H1 (cell line): ENCODE results near the gene NR2F1-AS1. TPM values are rescaled to one million over a fixed set of nuclear protein-coding genes. Genes with fewer than 3 reads are reported as not detected.
A peak's percentile ranks its signal among the peaks of the same experiment; 100 is the strongest.

Experiments used
- CTCF ChIA-PET: fragments of 300-600 bp; sonication (Branson Sonifier 250); formaldehyde crosslinking; loops from one replicate; lab custom pipeline; 2021; ENCODE audit not compliant: partially characterized antibody; lab: Charles Lee
- POLR2A ChIA-PET: fragments of 300-600 bp; sonication (Branson Sonifier 250); formaldehyde crosslinking; loops from one replicate; lab custom pipeline; 2021; ENCODE audit warnings: inconsistent platforms; ENCODE audit not compliant: partially characterized antibody; lab: Charles Lee
- DNase-seq, 2 experiments: peaks; one replicate each; pipeline versions ENCODE4 v3.0.0 to v3.0.0-alpha.2; 2010 to 2022; ENCODE audit warnings: low spot score in 2 of 2, low read depth in 1 of 2, mixed read lengths in 1 of 2
- FAIRE-seq: peaks from 2 replicates; lab custom pipeline; 2011; peaks lifted over from hg19 to GRCh38; lab: Jason Lieb, UNC
- H2AFZ ChIP-seq: 2 replicates; pipeline ENCODE4 v1.8.1; 2012; ENCODE audit warnings: low read length, inconsistent platforms
- H2AK5ac ChIP-seq: 2 replicates; pipeline ENCODE4 v1.6.1; 2013; ENCODE audit warnings: low read depth, low read length
- H2BK120ac ChIP-seq: replicated peaks from 2 replicates; pipeline ENCODE3; 2013; ENCODE audit warnings: low read depth, low read length, inconsistent platforms
- H2BK12ac ChIP-seq: 2 replicates; pipeline ENCODE4 v1.6.1; 2013; ENCODE audit warnings: low read depth, low read length
- H2BK15ac ChIP-seq: 2 replicates; pipeline ENCODE4 v1.6.1; 2013; ENCODE audit warnings: low read length
- H2BK20ac ChIP-seq: 2 replicates; pipeline ENCODE4 v1.6.1; 2013; ENCODE audit warnings: low read length
- H2BK5ac ChIP-seq: 2 replicates; pipeline ENCODE4 v1.6.1; 2013; ENCODE audit warnings: low read depth, low read length
- H3K14ac ChIP-seq: 2 replicates; pipeline ENCODE4 v1.6.1; 2013; ENCODE audit warnings: inconsistent platforms; ENCODE audit not compliant: insufficient read length
- H3K18ac ChIP-seq: 2 replicates; pipeline ENCODE4 v1.6.1; 2013; ENCODE audit warnings: low read length; ENCODE audit errors: extremely low read depth
- H3K23ac ChIP-seq: 2 replicates; pipeline ENCODE4 v1.6.1; 2013; ENCODE audit warnings: inconsistent platforms; ENCODE audit not compliant: insufficient read length
- H3K23me2 ChIP-seq: 2 replicates; pipeline ENCODE4 v1.6.1; 2013; ENCODE audit warnings: low read depth, low read length
- H3K27ac ChIP-seq: 2 replicates; pipeline ENCODE4 v1.6.1; 2011; ENCODE audit warnings: low read depth, low read length, inconsistent platforms
- H3K27me3 ChIP-seq, 4 experiments: replicated peaks in 1 of 4; 1 replicate in 1 of 4; 2 replicates in 3 of 4; pipeline versions ENCODE4 v1.6.1 to v1.8.1; 2011 to 2013; ENCODE audit warnings: low read length in 3 of 4, mild to moderate bottlenecking in 3 of 4, inconsistent platforms in 2 of 4, mixed read lengths in 2 of 4, moderate library complexity in 1 of 4; ENCODE audit not compliant: control insufficient read depth in 3 of 4, insufficient read depth in 3 of 4; ENCODE audit errors: extremely low read depth in 1 of 4
- H3K36me3 ChIP-seq, 4 experiments: 2 replicates each; pipeline versions ENCODE4 v1.6.1 to v1.8.1; 2011 to 2013; ENCODE audit warnings: mild to moderate bottlenecking in 4 of 4, low read length in 3 of 4, moderate library complexity in 2 of 4, control low read depth in 1 of 4, inconsistent platforms in 1 of 4; ENCODE audit not compliant: insufficient read depth in 4 of 4, control insufficient read depth in 2 of 4
- H3K4ac ChIP-seq: replicated peaks from 2 replicates; pipeline ENCODE3; 2013; ENCODE audit warnings: low read length, low read depth, mixed read lengths, inconsistent platforms; ENCODE audit not compliant: insufficient read length
- H3K4me1 ChIP-seq, 4 experiments: replicated peaks in 1 of 4; 1 replicate in 1 of 4; 2 replicates in 3 of 4; pipeline versions ENCODE4 v1.6.1 to v1.8.1; 2011 to 2013; ENCODE audit warnings: low read length in 3 of 4, inconsistent platforms in 2 of 4, mixed read lengths in 1 of 4; ENCODE audit not compliant: insufficient read depth in 4 of 4, control insufficient read depth in 3 of 4
- H3K4me2 ChIP-seq, 2 experiments: 2 replicates each; pipeline versions ENCODE4 v1.6.1 to v1.8.1; 2011 to 2013; ENCODE audit warnings: low read depth in 2 of 2, low read length in 2 of 2, control low read depth in 1 of 2, inconsistent platforms in 1 of 2, mild to moderate bottlenecking in 1 of 2; ENCODE audit not compliant: insufficient read depth in 1 of 2
- H3K4me3 ChIP-seq, 4 experiments: fragments of 200-600, 300-600 bp in 1 of 4; sonication (generic), shearing (Covaris generic), sonication (Bioruptor Twin) in 1 of 4; 2 replicates each; pipeline versions ENCODE4 v1.5.1 to v1.8.1; 2011 to 2016; ENCODE audit warnings: low read length in 4 of 4, low read depth in 3 of 4, control low read depth in 2 of 4, inconsistent platforms in 2 of 4, mild to moderate bottlenecking in 2 of 4, mixed read lengths in 1 of 4, moderate library complexity in 1 of 4; ENCODE audit not compliant: insufficient read depth in 2 of 4; ENCODE audit errors: extremely low read depth in 1 of 4
- H3K56ac ChIP-seq: replicated peaks from 2 replicates; pipeline ENCODE3; 2013; ENCODE audit warnings: low read depth, mild to moderate bottlenecking, mixed read lengths, low read length, inconsistent platforms; ENCODE audit not compliant: insufficient read length
- H3K79me1 ChIP-seq: 2 replicates; pipeline ENCODE4 v1.6.1; 2013; ENCODE audit warnings: low read depth, low read length, control low read depth
- H3K79me2 ChIP-seq, 2 experiments: 2 replicates each; pipeline versions ENCODE4 v1.6.1 to v1.8.1; 2012 to 2013; ENCODE audit warnings: low read length in 2 of 2, mild to moderate bottlenecking in 2 of 2, inconsistent platforms in 1 of 2; ENCODE audit not compliant: insufficient read depth in 2 of 2, control insufficient read depth in 1 of 2
- H3K9ac ChIP-seq, 4 experiments: replicated peaks in 1 of 4; 1 replicate in 1 of 4; 2 replicates in 3 of 4; pipeline versions ENCODE4 v1.6.1 to v1.8.1; 2011 to 2013; ENCODE audit warnings: low read depth in 3 of 4, low read length in 3 of 4, control low read depth in 2 of 4, mild to moderate bottlenecking in 2 of 4, moderate library complexity in 2 of 4, inconsistent platforms in 1 of 4; ENCODE audit errors: extremely low read depth in 1 of 4
- H3K9me3 ChIP-seq, 2 experiments: 2 replicates each; pipeline versions ENCODE4 v1.6.1 to v1.8.1; 2012 to 2013; ENCODE audit warnings: mild to moderate bottlenecking in 2 of 2, moderate library complexity in 2 of 2, control low read depth in 1 of 2, inconsistent platforms in 1 of 2, low read depth in 1 of 2, low read length in 1 of 2, mixed read lengths in 1 of 2; ENCODE audit not compliant: insufficient read depth in 2 of 2
- H4K20me1 ChIP-seq, 2 experiments: replicated peaks in 1 of 2; 2 replicates each; pipeline versions ENCODE3 to v1.8.1; 2011 to 2013; ENCODE audit warnings: inconsistent platforms in 2 of 2, low read length in 2 of 2, mild to moderate bottlenecking in 1 of 2; ENCODE audit not compliant: insufficient read depth in 2 of 2, control insufficient read depth in 1 of 2
- H4K5ac ChIP-seq: 2 replicates; pipeline ENCODE4 v1.6.1; 2013; ENCODE audit warnings: low read length, low read depth, mixed read lengths, inconsistent platforms; ENCODE audit not compliant: insufficient read length
- H4K8ac ChIP-seq: 2 replicates; pipeline ENCODE4 v1.8.0; 2013; ENCODE audit warnings: mild to moderate bottlenecking, moderate library complexity, low read length, inconsistent platforms; ENCODE audit not compliant: insufficient read depth; ENCODE audit errors: extremely low read depth
- H4K91ac ChIP-seq: replicated peaks from 2 replicates; pipeline ENCODE3; 2013; ENCODE audit warnings: low read length, mixed read lengths, inconsistent platforms; ENCODE audit not compliant: insufficient read length
- USF2 ChIP-seq: IDR thresholded peaks from 2 replicates; pipeline ENCODE4 v1.6.1; 2011; ENCODE audit warnings: low read length, improper control_type of control experiment
- WGBS, 2 experiments: shearing (Covaris generic) in 1 of 2; methylation state at CpG; one replicate each; pipeline versions ENCODE4 v1.1.6 to v1.1.7; 2013 to 2015; ENCODE audit warnings: low lambda C conversion rate in 2 of 2, mixed read lengths in 2 of 2, inconsistent platforms in 1 of 2, low coverage in 1 of 2, missing lambda C conversion rate in 1 of 2; ENCODE audit not compliant: insufficient replicate concordance in 2 of 2, insufficient coverage in 1 of 2, insufficient read length in 1 of 2; ENCODE audit errors: extremely low coverage in 1 of 2, missing lambda C conversion rate in 1 of 2; 5-methylcytosine and 5-hydroxymethylcytosine counted together
- polyA plus RNA-seq, 7 experiments: library from polyadenylated mRNA; depleted of rRNA in 3 of 7; stranded (reverse) in 5 of 7; unstranded in 2 of 7; fragments of >200 nt in 5 of 7; fragments of 200-250 nt in 2 of 7; gene quantifications; 1 replicate in 5 of 7; 2 replicates in 1 of 7; 4 replicates in 1 of 7; pipeline versions ENCODE4 v1.2.1 to v1.2.3, GENCODE V29; 2011 to 2013; ENCODE audit warnings: missing spikeins in 2 of 7, mixed read lengths in 2 of 7
- total RNA-seq: library from RNA; stranded (reverse); fragmentation: NEBNext Ultra II Directional; extraction: Animal tissue kit (Norgen Biotek cat#: 25700); gene quantifications from 2 replicates; pipeline ENCODE4 v1.2.1, GENCODE V29; 2021

Gene NR2F1-AS1
- total and polyA plus RNA-seq, 2 of the 8 experiments (the other 6 are each of a cell fraction or from before 2014, with no cell fraction given) = 1.6 to 5.6 TPM

DNA sequence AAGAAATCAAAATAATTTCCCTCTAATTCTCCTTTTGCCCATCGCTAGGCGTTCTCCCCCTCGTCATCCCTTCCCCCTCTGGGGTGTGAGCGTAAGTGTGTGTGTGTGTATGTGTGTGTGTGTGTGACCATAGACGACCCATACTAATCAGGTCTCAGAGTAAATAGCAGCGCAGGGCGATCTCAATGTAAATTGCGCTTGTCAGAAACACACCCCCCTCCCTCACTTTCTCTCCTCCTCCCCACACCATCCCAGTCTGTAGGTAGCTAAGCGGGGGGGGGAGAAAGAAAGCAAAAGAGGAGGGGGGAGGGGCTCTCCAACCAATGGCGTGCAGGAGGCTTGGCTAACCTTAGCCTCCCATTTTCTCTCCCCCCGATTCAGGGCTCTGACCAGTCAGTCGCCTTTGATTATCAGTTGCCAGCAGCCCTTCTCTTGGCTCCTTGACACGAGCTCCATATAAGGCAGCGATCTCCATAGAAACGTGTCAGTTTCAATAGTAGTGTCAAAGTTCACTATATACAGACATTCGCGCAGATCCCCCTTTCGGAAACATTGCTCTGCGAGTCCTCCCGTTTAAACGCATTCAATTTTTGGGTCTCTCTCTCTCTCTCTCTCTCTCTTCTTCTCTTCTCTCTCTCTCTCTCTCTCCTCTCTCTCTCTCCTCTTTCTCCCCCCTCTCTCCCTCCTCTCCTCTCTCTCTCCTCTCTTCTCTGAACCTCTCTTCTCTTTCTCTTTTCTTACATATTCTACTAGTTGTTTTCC lies 1.8 kb upstream of the NR2F1-AS1 start, which contains the start of gene NR2F1:
Gene NR2F1 (plus strand): TSS at position 546 of the 762 bp plus-strand sequence. CDS start 1,802 bp downstream, outside the sequence.
- no peak within 1 kb of the TSS for H3K9ac ChIP-seq
- H3K27me3 ChIP-seq = peaks cover 70 to 97% (median 84%) of the 10 kb centered on the region in 4 experiments
- no peaks in the 10 kb centered on the region for H3K9me3 ChIP-seq
- H3K4me3 ChIP-seq = peak within 1 kb of the TSS; percentile 11 to 61 (median 24); a peak in 6 of 8 replicates
- ChIA-PET CTCF (interaction anchor here (0.6 to 2.1 kb wide), 10 partner anchors 11 to 1301 kb away, joined by 3 to 12 read pairs (median 4); no protein-coding TSS in a partner anchor), POLR2A (interaction anchor here (0.7 to 1.3 kb wide), 2 partner anchors 13 to 29 kb away, joined by 3 read pairs; no protein-coding TSS in a partner anchor)
- no peak within 1 kb of the TSS for H4K91ac ChIP-seq
- no peak within 1 kb of the TSS for H2BK12ac ChIP-seq
- peaks cover 4 to 23% of the 10 kb centered on the region in 2 experiments for H4K20me1 ChIP-seq
- peaks cover 0 to 2% (median 0%) of the 10 kb centered on the region in 4 experiments; a peak in 1 of 8 replicates for H3K36me3 ChIP-seq
- no peak within 1 kb of the TSS for H4K5ac ChIP-seq
- H3K4me2 ChIP-seq = peak within 1 kb of the TSS; percentile 79 to 84
- no peak within 1 kb of the TSS for H3K27ac ChIP-seq
- no peaks in the 10 kb centered on the region for H3K79me1 ChIP-seq
- no peak within 1 kb of the TSS for H2BK20ac ChIP-seq
- DNase-seq (peak; percentile 61 to 78), FAIRE-seq (peak; percentile 69)
- 1% methylated on average over 16 of the region's 21 CpGs; no CpG with 5 or more reads in 1 of the 2 experiments for WGBS, 2 experiments
- no peak within 1 kb of the TSS for H2BK5ac ChIP-seq
- peaks cover 0 to 33% (median 23%) of the 10 kb centered on the region in 4 experiments; a peak in 5 of 7 replicates for H3K4me1 ChIP-seq
- no peak within 1 kb of the TSS for H3K23ac ChIP-seq
- peaks cover 14% of the 10 kb centered on the region; the same call in 1 of the 2 replicates for H3K23me2 ChIP-seq
- no peak within 1 kb of the TSS for H3K56ac ChIP-seq
- no peak within 1 kb of the TSS for H2AFZ ChIP-seq
- H4K8ac ChIP-seq = no peak within 1 kb of the TSS
- H3K4ac ChIP-seq = no peak within 1 kb of the TSS
- no peak within 1 kb of the TSS for H3K14ac ChIP-seq
- no peak within 1 kb of the TSS; the same call in 1 of the 2 replicates for H3K18ac ChIP-seq
- H2BK15ac ChIP-seq = no peak within 1 kb of the TSS
- H2BK120ac ChIP-seq = no peak within 1 kb of the TSS
- no peaks in the 10 kb centered on the region for H3K79me2 ChIP-seq
- H2AK5ac ChIP-seq = no peak within 1 kb of the TSS
- no peak for TF ChIP-seq USF2
